H9 (cell line): ENCODE measurements around the gene HMGCS2. TPM values are rescaled to one million over a fixed set of nuclear protein-coding genes. Genes with fewer than 3 reads are reported as not detected.

Experiments
- DNase-seq: peaks from one replicate; pipeline ENCODE4 v3.0.0-alpha.2; 2017
- H2AFZ ChIP-seq: one replicate; pipeline ENCODE4 v1.6.1; 2013; ENCODE audit warnings: mild to moderate bottlenecking, low read length, control low read depth, moderate library complexity
- H2AK5ac ChIP-seq: 2 replicates; pipeline ENCODE4 v1.6.1; 2013; ENCODE audit warnings: low read length, control low read depth, mixed read lengths; ENCODE audit not compliant: insufficient read length
- H2BK120ac ChIP-seq: one replicate; pipeline ENCODE4 v1.6.1; 2013; ENCODE audit warnings: low read depth, mild to moderate bottlenecking, low read length, control low read depth, inconsistent platforms; ENCODE audit not compliant: poor library complexity, severe bottlenecking
- H2BK12ac ChIP-seq: 2 replicates; pipeline ENCODE4 v1.6.1; 2013; ENCODE audit warnings: low read length, control low read depth, mixed read lengths, low read depth; ENCODE audit not compliant: insufficient read length
- H2BK15ac ChIP-seq: 2 replicates; pipeline ENCODE4 v1.6.1; 2013; ENCODE audit warnings: low read depth, low read length, control low read depth
- H2BK20ac ChIP-seq: one replicate; pipeline ENCODE4 v1.6.1; 2013; ENCODE audit warnings: low read depth, mild to moderate bottlenecking, low read length, control low read depth, inconsistent platforms; ENCODE audit not compliant: poor library complexity, severe bottlenecking
- H2BK5ac ChIP-seq: 2 replicates; pipeline ENCODE4 v1.6.1; 2013; ENCODE audit warnings: low read length, control low read depth, mixed read lengths; ENCODE audit not compliant: insufficient read length
- H3K14ac ChIP-seq: 2 replicates; pipeline ENCODE4 v1.6.1; 2013; ENCODE audit warnings: low read length, control low read depth; ENCODE audit not compliant: insufficient read depth
- H3K18ac ChIP-seq: 2 replicates; pipeline ENCODE4 v1.6.1; 2013; ENCODE audit warnings: low read depth, mild to moderate bottlenecking, mixed read lengths, low read length, control low read depth; ENCODE audit not compliant: insufficient read length
- H3K23ac ChIP-seq: 2 replicates; pipeline ENCODE4 v1.6.1; 2013; ENCODE audit warnings: low read length, control low read depth, mixed read lengths, low read depth; ENCODE audit not compliant: insufficient read length
- H3K23me2 ChIP-seq: 2 replicates; pipeline ENCODE4 v1.6.1; 2013; ENCODE audit warnings: low read depth, mild to moderate bottlenecking, mixed read lengths, low read length, control low read depth; ENCODE audit not compliant: insufficient read length, poor library complexity, severe bottlenecking
- H3K27ac ChIP-seq: 2 replicates; pipeline ENCODE4 v1.5.1; 2013; ENCODE audit warnings: low read length, control low read depth, mixed read lengths, low read depth; ENCODE audit not compliant: insufficient read length
- H3K27me3 ChIP-seq: 2 replicates; pipeline ENCODE4 v1.6.1; 2013; ENCODE audit warnings: low read length, control low read depth, inconsistent platforms; ENCODE audit not compliant: insufficient read depth
- H3K4ac ChIP-seq: 2 replicates; pipeline ENCODE4 v1.6.1; 2013; ENCODE audit warnings: low read depth, mild to moderate bottlenecking, control low read depth, inconsistent platforms, low read length, moderate library complexity
- H3K4me1 ChIP-seq: 2 replicates; pipeline ENCODE4 v1.6.1; 2013; ENCODE audit warnings: low read length, control low read depth, inconsistent platforms; ENCODE audit not compliant: insufficient read depth
- H3K4me2 ChIP-seq: 2 replicates; pipeline ENCODE4 v1.6.1; 2013; ENCODE audit warnings: low read length, control low read depth, mixed read lengths; ENCODE audit not compliant: insufficient read length, insufficient read depth
- H3K56ac ChIP-seq: 2 replicates; pipeline ENCODE4 v1.6.1; 2013; ENCODE audit warnings: low read depth, mild to moderate bottlenecking, mixed read lengths, low read length, control low read depth; ENCODE audit not compliant: insufficient read length
- H3K79me1 ChIP-seq: 2 replicates; pipeline ENCODE4 v1.6.1; 2013; ENCODE audit warnings: low read depth, mild to moderate bottlenecking, moderate library complexity, low read length, control low read depth, inconsistent platforms; ENCODE audit not compliant: insufficient read depth, poor library complexity, severe bottlenecking
- H3K79me2 ChIP-seq: 2 replicates; pipeline ENCODE4 v1.6.1; 2013; ENCODE audit warnings: low read length, control low read depth, inconsistent platforms; ENCODE audit not compliant: insufficient read depth
- H3K9ac ChIP-seq: 2 replicates; pipeline ENCODE4 v1.6.1; 2013; ENCODE audit warnings: low read length, control low read depth, mixed read lengths; ENCODE audit not compliant: insufficient read length; ENCODE audit errors: extremely low read depth
- H3K9me3 ChIP-seq: one replicate; pipeline ENCODE4 v1.6.1; 2013; ENCODE audit warnings: low read depth, low read length, inconsistent platforms; ENCODE audit not compliant: control insufficient read depth
- H3T11ph ChIP-seq: one replicate; pipeline ENCODE4 v1.6.1; 2013; ENCODE audit warnings: mild to moderate bottlenecking, low read length, control low read depth, inconsistent platforms
- H4K20me1 ChIP-seq: one replicate; pipeline ENCODE4 v1.6.1; 2013; ENCODE audit not compliant: control insufficient read depth, insufficient read length, insufficient read depth
- H4K5ac ChIP-seq: 2 replicates; pipeline ENCODE4 v1.6.1; 2013; ENCODE audit warnings: low read depth, mild to moderate bottlenecking, mixed read lengths, low read length, control low read depth; ENCODE audit not compliant: insufficient read length
- H4K8ac ChIP-seq: replicated peaks from 2 replicates; pipeline ENCODE4 v1.6.1; 2013; ENCODE audit warnings: low read length, control low read depth, mixed read lengths, low read depth; ENCODE audit not compliant: insufficient read length
- H4K91ac ChIP-seq: 2 replicates; pipeline ENCODE4 v1.6.1; 2013; ENCODE audit warnings: low read depth, mild to moderate bottlenecking, moderate library complexity, mixed read lengths, low read length, control low read depth; ENCODE audit not compliant: insufficient read length
- H3K27ac Mint-ChIP-seq, 3 experiments: 2 replicates in 2 of 3; 3 replicates in 1 of 3; pipeline ENCODE4 v1.8.0; 2020 to 2021; ENCODE audit warnings: mixed read lengths in 3 of 3, mild to moderate bottlenecking in 1 of 3, moderate library complexity in 1 of 3
- H3K27me3 Mint-ChIP-seq: 2 replicates; pipeline ENCODE4 v1.8.0; 2021; ENCODE audit warnings: low read depth, mild to moderate bottlenecking, moderate library complexity, mixed read lengths
- H3K36me3 Mint-ChIP-seq, 3 experiments: 2 replicates in 2 of 3; 3 replicates in 1 of 3; pipeline ENCODE4 v1.8.0; 2020 to 2021; ENCODE audit warnings: low read depth in 3 of 3, mixed read lengths in 3 of 3; ENCODE audit not compliant: insufficient read depth in 1 of 3
- H3K4me1 Mint-ChIP-seq, 2 experiments: 2 replicates each; pipeline ENCODE4 v1.8.0; 2020; ENCODE audit warnings: mixed read lengths in 2 of 2
- H3K4me3 Mint-ChIP-seq, 2 experiments: 2 replicates in 1 of 2; 3 replicates in 1 of 2; pipeline ENCODE4 v1.8.0; 2020 to 2021; ENCODE audit warnings: mild to moderate bottlenecking in 2 of 2, mixed read lengths in 2 of 2, moderate library complexity in 1 of 2
- H3K9me3 Mint-ChIP-seq, 2 experiments: 2 replicates in 1 of 2; 3 replicates in 1 of 2; pipeline ENCODE4 v1.8.0; 2020; ENCODE audit warnings: mild to moderate bottlenecking in 2 of 2, mixed read lengths in 2 of 2, moderate library complexity in 1 of 2
- CTCF ChIP-seq: fragments of 200-600 bp; sonication (generic); conservative IDR thresholded peaks from 3 replicates; pipeline ENCODE4 v1.8.0; 2021; ENCODE audit warnings: antibody characterized with exemption, mild to moderate bottlenecking
- WGBS: extraction: QIAGEN DNeasy Blood & Tissue Kit; methylation state at CpG from one replicate; pipeline ENCODE4 v1.1.7; 2013; ENCODE audit warnings: missing lambda C conversion rate, low lambda C conversion rate, mixed read lengths; ENCODE audit not compliant: insufficient read length; ENCODE audit errors: extremely low coverage; 5-methylcytosine and 5-hydroxymethylcytosine counted together
- total RNA-seq: library from RNA; stranded (reverse); gene quantifications from 2 replicates; pipeline ENCODE4 v1.2.1, GENCODE V29; 2021

HMGCS2 gene
- total RNA-seq, 1 experiment from 2014 or later = not detected

GRCh38 chr1:119764220-119764619, 4.5 kb downstream of the HMGCS2 start:
- no peak overlapping the region for H2BK5ac ChIP-seq
- no peak overlapping the region for H2BK20ac ChIP-seq
- no peaks in the 10 kb centered on the region for H3K23me2 ChIP-seq
- Mint-ChIP-seq H3K9me3 (no peaks in the 10 kb centered on the region; a peak in 1 of 5 replicates), H3K27ac (no peak overlapping the region), H3K4me3 (no peak overlapping the region), H3K4me1 (peaks cover 6 to 7% of the 10 kb centered on the region in 2 experiments; a peak in 1 of 4 replicates), H3K36me3 (no peaks in the 10 kb centered on the region), H3K27me3 (peaks cover 7% of the 10 kb centered on the region)
- no peak overlapping the region for H4K8ac ChIP-seq
- H3K79me1 ChIP-seq = no peaks in the 10 kb centered on the region
- no peak overlapping the region for H4K5ac ChIP-seq
- no peaks in the 10 kb centered on the region for H3K79me2 ChIP-seq
- H2AK5ac ChIP-seq = no peak overlapping the region
- no peak overlapping the region for H3K4me2 ChIP-seq
- no peak overlapping the region for H3K18ac ChIP-seq
- H3K27me3 ChIP-seq = no peaks in the 10 kb centered on the region
- no peak overlapping the region for H2AFZ ChIP-seq
- H2BK12ac ChIP-seq = no peak overlapping the region
- H3T11ph ChIP-seq = no peak overlapping the region
- H2BK120ac ChIP-seq = no peak overlapping the region
- H3K9ac ChIP-seq = no peak overlapping the region
- no peaks in the 10 kb centered on the region for H4K20me1 ChIP-seq
- H3K23ac ChIP-seq = no peak overlapping the region
- no peaks in the 10 kb centered on the region for H3K4me1 ChIP-seq
- no peak for DNase-seq
- WGBS = no CpG with 5 or more reads among the region's 6 CpGs
- no peak overlapping the region for H3K4ac ChIP-seq
- no peak overlapping the region; the same call in 1 of the 2 replicates for H3K14ac ChIP-seq
- H3K56ac ChIP-seq = no peak overlapping the region
- H3K27ac ChIP-seq = no peak overlapping the region
- TF ChIP-seq CTCF = no peak
- no peaks in the 10 kb centered on the region for H3K9me3 ChIP-seq
- H4K91ac ChIP-seq = no peak overlapping the region
- H2BK15ac ChIP-seq = no peak overlapping the region
